Astrocyte (in vitro differentiated cells and primary cell): Measurements from ENCODE around the gene MAPK8IP1. TPM values are rescaled to one million over a fixed set of nuclear protein-coding genes. Genes with fewer than 3 reads are reported as not detected.

Experiments
- DNase-seq: peaks from one replicate; pipeline ENCODE4 v3.0.0-alpha.2; 2010; ENCODE audit warnings: low read depth
- FAIRE-seq: peaks from 2 replicates; lab custom pipeline; 2011; peaks lifted over from hg19 to GRCh38; lab: Jason Lieb, UNC
- H2AFZ ChIP-seq: 2 replicates; pipeline ENCODE4 v1.6.0; 2012; ENCODE audit warnings: low read depth, low read length, inconsistent platforms
- H3K27ac ChIP-seq: 2 replicates; pipeline ENCODE4 v1.5.1; 2011; ENCODE audit warnings: low read depth, low read length, inconsistent platforms
- H3K27me3 ChIP-seq: 2 replicates; pipeline ENCODE4 v1.6.0; 2011; ENCODE audit warnings: low read length, inconsistent platforms; ENCODE audit not compliant: insufficient read depth
- H3K36me3 ChIP-seq: 2 replicates; pipeline ENCODE4 v1.5.1; 2011; ENCODE audit warnings: low read length, inconsistent platforms; ENCODE audit not compliant: insufficient read depth
- H3K4me1 ChIP-seq: 2 replicates; pipeline ENCODE4 v1.5.1; 2011; ENCODE audit warnings: low read length, inconsistent platforms; ENCODE audit not compliant: insufficient read depth
- H3K4me2 ChIP-seq: 2 replicates; pipeline ENCODE4 v1.6.0; 2012; ENCODE audit warnings: low read length, inconsistent platforms
- H3K4me3 ChIP-seq: 2 replicates; pipeline ENCODE4 v1.5.1; 2011; ENCODE audit warnings: low read depth, mild to moderate bottlenecking, low read length, inconsistent platforms; ENCODE audit not compliant: insufficient read depth
- H3K79me2 ChIP-seq: 2 replicates; pipeline ENCODE4 v1.6.0; 2012; ENCODE audit warnings: mild to moderate bottlenecking, low read length, inconsistent platforms; ENCODE audit not compliant: insufficient read depth
- H3K9ac ChIP-seq: 2 replicates; pipeline ENCODE4 v1.6.0; 2012; ENCODE audit warnings: mild to moderate bottlenecking, low read length, inconsistent platforms
- H3K9me3 ChIP-seq: 2 replicates; pipeline ENCODE4 v1.5.1; 2012; ENCODE audit warnings: low read depth, mild to moderate bottlenecking, low read length, inconsistent platforms; ENCODE audit not compliant: insufficient read depth
- H4K20me1 ChIP-seq: 2 replicates; pipeline ENCODE4 v1.6.0; 2012; ENCODE audit warnings: low read length, inconsistent platforms; ENCODE audit not compliant: insufficient read depth
- H3K27ac Mint-ChIP-seq: one replicate; pipeline ENCODE4 v1.8.0; 2021; ENCODE audit warnings: mild to moderate bottlenecking, mixed read lengths; ENCODE audit not compliant: unreplicated experiment
- H3K27me3 Mint-ChIP-seq: one replicate; pipeline ENCODE4 v1.8.0; 2021; ENCODE audit warnings: low read depth, mixed read lengths; ENCODE audit not compliant: unreplicated experiment
- H3K36me3 Mint-ChIP-seq: one replicate; pipeline ENCODE4 v1.8.0; 2021; ENCODE audit warnings: low read depth, mixed read lengths; ENCODE audit not compliant: unreplicated experiment
- H3K4me1 Mint-ChIP-seq: one replicate; pipeline ENCODE4 v1.8.0; 2021; ENCODE audit warnings: low read depth, mixed read lengths; ENCODE audit not compliant: unreplicated experiment
- H3K4me3 Mint-ChIP-seq: one replicate; pipeline ENCODE4 v1.8.0; 2021; ENCODE audit warnings: mild to moderate bottlenecking, moderate library complexity, mixed read lengths; ENCODE audit not compliant: unreplicated experiment
- H3K9me3 Mint-ChIP-seq: one replicate; pipeline ENCODE4 v1.8.0; 2021; ENCODE audit warnings: mild to moderate bottlenecking, mixed read lengths; ENCODE audit not compliant: unreplicated experiment
- CTCF ChIP-seq: IDR thresholded peaks from 2 replicates; pipeline ENCODE4 v1.5.1; 2011; ENCODE audit warnings: low read depth, mild to moderate bottlenecking, inconsistent platforms, low read length, moderate library complexity; ENCODE audit not compliant: insufficient read depth
- EZH2 ChIP-seq: IDR thresholded peaks from 2 replicates; pipeline ENCODE4 v1.6.1; 2012; ENCODE audit warnings: mild to moderate bottlenecking, low read length, inconsistent platforms; ENCODE audit not compliant: insufficient read depth
- total RNA-seq: library from RNA; stranded (reverse); gene quantifications from 2 replicates; pipeline ENCODE4 v1.2.1, GENCODE V29; 2021

MAPK8IP1 gene
- total RNA-seq, 1 donor from 2014 or later: 14.7 TPM

GRCh38 chr11:45924036-45924915 is 38.8 kb downstream of the MAPK8IP1 start:
- H4K20me1 ChIP-seq: no peaks in the 10 kb centered on the region
- no peaks in the 10 kb centered on the region for H3K36me3 ChIP-seq
- H3K27ac ChIP-seq: no peak overlapping the region
- H3K9me3 ChIP-seq: no peaks in the 10 kb centered on the region
- peak overlapping the region; percentile 12 for H3K4me3 Mint-ChIP-seq
- H3K4me3 ChIP-seq: no peak overlapping the region
- H2AFZ ChIP-seq: no peak overlapping the region
- peaks cover 31% of the 10 kb centered on the region for H3K27me3 Mint-ChIP-seq
- TF ChIP-seq CTCF (no peak), EZH2 (no peak)
- H3K9me3 Mint-ChIP-seq: peaks cover 3% of the 10 kb centered on the region
- no peak overlapping the region for H3K9ac ChIP-seq
- H3K4me1 ChIP-seq: no peaks in the 10 kb centered on the region
- DNase-seq (no peak), FAIRE-seq (no peak)
- no peaks in the 10 kb centered on the region for H3K36me3 Mint-ChIP-seq
- H3K79me2 ChIP-seq: no peaks in the 10 kb centered on the region
- H3K27ac Mint-ChIP-seq: no peak overlapping the region
- peaks cover under 1% of the 10 kb centered on the region for H3K4me1 Mint-ChIP-seq
- peaks cover 30% of the 10 kb centered on the region for H3K27me3 ChIP-seq
- H3K4me2 ChIP-seq: no peak overlapping the region

- H3K36me3 ChIP-seq: no peaks in the 10 kb centered on the region
- no peak for TF ChIP-seq EZH2
- no peak for TF ChIP-seq CTCF
- Mint-ChIP-seq H3K4me1 (peaks cover 4% of the 10 kb centered on the region), H3K27ac (no peak overlapping the region), H3K36me3 (no peaks in the 10 kb centered on the region), H3K9me3 (peaks cover 3% of the 10 kb centered on the region), H3K27me3 (peaks cover 31% of the 10 kb centered on the region), H3K4me3 (no peak overlapping the region)
- H4K20me1 ChIP-seq: no peaks in the 10 kb centered on the region
- H3K4me2 ChIP-seq: no peak overlapping the region
- DNase-seq (no peak), FAIRE-seq (no peak)
- no peak overlapping the region for H3K4me3 ChIP-seq
- no peak overlapping the region for H3K27ac ChIP-seq
- H2AFZ ChIP-seq: no peak overlapping the region
- peaks cover 30% of the 10 kb centered on the region for H3K27me3 ChIP-seq
- H3K4me1 ChIP-seq: no peaks in the 10 kb centered on the region
- no peaks in the 10 kb centered on the region for H3K9me3 ChIP-seq
- H3K79me2 ChIP-seq: no peaks in the 10 kb centered on the region
- H3K9ac ChIP-seq: no peak overlapping the region
Measured at GRCh38 chr11:45924927-45925326, 39.5 kb downstream of the MAPK8IP1 start.

GRCh38 chr11:45925550-45925949 is 40.1 kb downstream of the MAPK8IP1 start:
- H4K20me1 ChIP-seq: no peaks in the 10 kb centered on the region
- no peak overlapping the region for H3K4me3 Mint-ChIP-seq
- peaks cover 29% of the 10 kb centered on the region for H3K27me3 Mint-ChIP-seq
- FAIRE-seq: no peak
- peaks cover 3% of the 10 kb centered on the region for H3K9me3 Mint-ChIP-seq
- no peak overlapping the region for H3K4me2 ChIP-seq
- H3K36me3 Mint-ChIP-seq: no peaks in the 10 kb centered on the region
- no peak overlapping the region for H2AFZ ChIP-seq
- H3K4me3 ChIP-seq: no peak overlapping the region
- H3K27ac ChIP-seq: no peak overlapping the region
- H3K27ac Mint-ChIP-seq: no peak overlapping the region
- no peaks in the 10 kb centered on the region for H3K36me3 ChIP-seq
- no peak overlapping the region for H3K9ac ChIP-seq
- DNase-seq: no peak
- peaks cover 30% of the 10 kb centered on the region for H3K27me3 ChIP-seq
- H3K9me3 ChIP-seq: no peaks in the 10 kb centered on the region
- H3K4me1 Mint-ChIP-seq: peaks cover 6% of the 10 kb centered on the region
- TF ChIP-seq CTCF (no peak), EZH2 (no peak)
- no peaks in the 10 kb centered on the region for H3K79me2 ChIP-seq
- H3K4me1 ChIP-seq: no peaks in the 10 kb centered on the region
